Fibroblast of mammary gland (primary cell): ENCODE results near the gene KRT86.

Experiments used
- DNase-seq: peaks from one replicate; pipeline ENCODE4 v3.0.0-alpha.2; 2010; ENCODE audit warnings: low read depth
- H3K4me3 ChIP-seq: 2 replicates; pipeline ENCODE4 v1.5.1; 2011; ENCODE audit warnings: low read depth, mild to moderate bottlenecking, low read length, moderate library complexity; ENCODE audit not compliant: control insufficient read depth
- CTCF ChIP-seq: conservative IDR thresholded peaks from 2 replicates; pipeline ENCODE4 v1.5.1; 2011; ENCODE audit warnings: low read depth, low read length, inconsistent platforms; ENCODE audit not compliant: control insufficient read depth, insufficient read depth

KRT86 gene

DNA sequence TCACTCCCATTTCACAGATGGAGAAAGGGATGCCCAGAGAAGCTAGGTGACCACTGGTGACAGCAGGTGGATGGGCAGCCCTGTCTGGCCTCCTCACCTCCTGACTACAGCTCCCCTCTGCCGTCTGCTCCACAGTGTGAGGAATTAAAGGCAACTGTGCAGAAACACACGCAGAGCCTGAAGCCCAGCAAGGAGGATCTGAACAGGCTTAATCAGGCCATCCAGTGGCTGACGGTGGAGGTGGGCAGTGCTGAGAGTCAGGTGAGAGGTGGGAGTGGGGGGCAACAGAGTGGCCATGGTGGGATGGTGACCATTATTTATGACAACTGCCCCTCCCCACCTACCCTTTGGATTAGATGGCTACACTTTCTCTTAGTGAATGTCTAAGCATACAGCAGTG lies 1.2 kb downstream of the KRT86 start:
- no peak for TF ChIP-seq CTCF
- DNase-seq = no peak
- no peak overlapping the region for H3K4me3 ChIP-seq

DNA sequence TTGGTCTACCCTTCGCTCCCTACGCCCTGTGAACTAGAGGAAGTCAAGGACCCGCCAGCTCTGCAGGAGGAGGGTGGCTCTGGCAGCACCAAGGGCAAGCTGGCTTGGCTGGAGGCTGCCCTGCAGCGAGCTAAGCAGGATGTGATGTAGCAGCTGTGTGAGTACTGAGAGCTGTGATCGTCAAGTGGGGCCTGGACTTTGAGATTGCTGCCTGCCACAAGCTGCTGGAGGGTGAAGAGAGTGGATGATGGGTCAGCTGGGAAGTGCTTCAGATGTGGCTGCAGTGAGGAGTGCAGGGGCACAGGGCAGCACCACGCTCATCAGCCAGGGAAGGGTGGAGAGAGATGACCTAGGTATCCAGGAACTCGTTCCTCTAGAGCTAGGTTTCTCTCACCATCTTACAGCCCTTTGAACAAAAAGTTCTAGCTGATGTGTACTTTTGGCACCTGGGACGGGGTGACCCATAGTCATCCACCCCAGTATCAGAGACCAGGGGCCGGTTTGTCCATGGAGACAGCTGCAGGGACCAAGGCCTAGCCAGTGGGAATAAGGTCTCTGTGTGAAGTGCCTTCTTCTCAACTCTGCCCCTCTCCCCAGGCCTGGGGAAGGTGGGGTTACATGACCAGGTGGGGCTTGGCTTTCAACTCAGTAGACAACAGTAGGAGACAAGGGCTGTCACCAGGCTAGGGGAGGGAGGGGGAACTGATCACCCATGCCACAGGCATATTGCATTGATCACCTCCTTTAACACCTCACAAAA lies 3.2 kb downstream of the KRT86 start:
- no peak for TF ChIP-seq CTCF
- H3K4me3 ChIP-seq = no peak overlapping the region
- no peak for DNase-seq

GRCh38 chr12:52278575-52279421 lies 4.4 kb downstream of the KRT86 start:
- peak; percentile 80 for TF ChIP-seq CTCF
- DNase-seq = peak; percentile 64
- no peak overlapping the region for H3K4me3 ChIP-seq

GRCh38 chr12:52279422-52280318 lies 5.2 kb downstream of the KRT86 start:
- H3K4me3 ChIP-seq = no peak overlapping the region
- DNase-seq = no peak
- no peak for TF ChIP-seq CTCF

GRCh38 chr12:52280319-52280795 lies 5.9 kb downstream of the KRT86 start:
- DNase-seq = peak; percentile 94
- H3K4me3 ChIP-seq = no peak overlapping the region
- no peak for TF ChIP-seq CTCF
